ENCODE data around the gene KRT82. TPM values are rescaled to one million over a fixed set of nuclear protein-coding genes. Genes with fewer than 3 reads are reported as not detected.

The KRT82 gene
- total RNA-seq, 4 donors from 2014 or later: not detected

GRCh38 chr12:52344111-52344510 is 62.0 kb downstream of the KRT82 start:
- DNase-seq: no peak
- Histone ChIP-seq H3K4me3 (no peak overlapping the region), H3K27me3 (no peaks in the 10 kb centered on the region), H3K9me3 (no peaks in the 10 kb centered on the region), H3K4me1 (no peaks in the 10 kb centered on the region), H3K36me3 (no peaks in the 10 kb centered on the region), H3K27ac (no peak overlapping the region)
- TF ChIP-seq EP300 (IDR thresholded peaks at IDR 0.05; ENCODE audit: low read depth) (no peak), CTCF (IDR thresholded peaks at IDR 0.05) (no peak), POLR2AphosphoS5 (IDR thresholded peaks at IDR 0.05) (no peak), POLR2A (IDR thresholded peaks at IDR 0.05) (no peak)
- intact Hi-C loops (cut with DNase I; ENCODE audit: low total_unique reads): no loop called here
- WGBS, 2 donors (ENCODE audit: low coverage in 1 of 2): 93% methylated on average over 2 to 12 of the region's 12 CpGs
- in situ Hi-C loops (cut with MboI; ENCODE audit: low pct_ligation_motif_present in 1 of 4, low pct_unique_long_range_greater_than_20kb in 1 of 4, low sequenced_read_pairs in 3 of 4): no loop called here

Other genes with a start within 250 kb of the KRT82 start
- under 1 TPM in 1 of 4 donors, not detected in 3; 0.14 TPM for gene KRT80, start 214.3 kb downstream of the KRT82 start, total RNA-seq
- gene KRT7, start 173.1 kb downstream of the KRT82 start, total RNA-seq: 1 to 10 TPM in 1 of 4 donors, under 1 TPM in 2, not detected in 1; 0.75 to 1.6 (median 0.95) TPM
- gene KRT86, start 131.7 kb downstream of the KRT82 start, total RNA-seq: 1 to 10 TPM in 1 of 4 donors, not detected in 3; 3.6 TPM
- gene KRT81, start 114.8 kb downstream of the KRT82 start, total RNA-seq: not detected
- gene KRT83, start 84.9 kb downstream of the KRT82 start, total RNA-seq: not detected
- gene KRT85, start 38.9 kb downstream of the KRT82 start, total RNA-seq: not detected
- not detected for gene KRT84, start 20.7 kb downstream of the KRT82 start, total RNA-seq
- not detected for gene KRT75, start 28.0 kb upstream of the KRT82 start, total RNA-seq
- not detected for gene KRT6B, start 45.8 kb upstream of the KRT82 start, total RNA-seq
- gene KRT6C, start 67.5 kb upstream of the KRT82 start, total RNA-seq: 10 to 100 TPM in 1 of 4 donors, not detected in 3; 23.9 TPM
- gene KRT6A, start 86.9 kb upstream of the KRT82 start, total RNA-seq: not detected
- gene KRT5, start 114.1 kb upstream of the KRT82 start, total RNA-seq: not detected
- not detected for gene KRT71, start 146.8 kb upstream of the KRT82 start, total RNA-seq
- not detected for gene KRT74, start 167.5 kb upstream of the KRT82 start, total RNA-seq
- gene KRT72, start 195.1 kb upstream of the KRT82 start, total RNA-seq: not detected
- not detected for gene KRT73, start 212.2 kb upstream of the KRT82 start, total RNA-seq
- not detected for gene KRT2, start 245.9 kb upstream of the KRT82 start, total RNA-seq

Data from transverse colon (tissue), 4 donors.